Adrenal gland (tissue), 12 donors: ENCODE measurements around the gene ROBO2. TPM values are rescaled to one million over a fixed set of nuclear protein-coding genes. Genes with fewer than 3 reads are reported as not detected.

Experiments used
- DNase-seq, 7 donors: peaks; one replicate each; pipeline ENCODE4 v3.0.0-alpha.2; 2019 to 2020
- H3K27ac ChIP-seq, 5 donors: fragments of 200-600 bp; sonication (generic) in 4 of 5; 1 replicate in 3 of 5; 2 replicates in 2 of 5; pipeline versions ENCODE4 v1.5.1 to v1.8.0; 2016 to 2020; ENCODE audit warnings: mild to moderate bottlenecking in 1 of 5
- H3K27me3 ChIP-seq: fragments of 200-600 bp; 2 replicates; pipeline ENCODE4 v1.8.0; 2021
- H3K36me3 ChIP-seq, 2 donors: fragments of 200-600 bp; replicated peaks in 1 of 2; 1 replicate in 1 of 2; 2 replicates in 1 of 2; pipeline versions ENCODE4 v1.5.1 to v1.8.0; 2018 to 2022
- H3K4me1 ChIP-seq, 2 donors: fragments of 200-600 bp; replicated peaks in 1 of 2; 1 replicate in 1 of 2; 2 replicates in 1 of 2; pipeline versions ENCODE4 v1.5.1 to v1.8.0; 2018 to 2021
- H3K4me3 ChIP-seq, 4 donors: fragments of 200-600 bp; sonication (generic) in 3 of 4; one replicate each; pipeline ENCODE4 v1.5.1; 2016 to 2018
- H3K9me3 ChIP-seq, 3 donors: fragments of 200-600 bp; sonication (generic) in 1 of 3; replicated peaks in 1 of 3; 1 replicate in 2 of 3; 2 replicates in 1 of 3; pipeline versions ENCODE4 v1.5.1 to v1.8.0; 2016 to 2021
- POLR2A ChIP-seq, 2 donors: fragments of 450-650 bp; IDR thresholded peaks; one replicate each; pipeline ENCODE4 v1.6.1; 2017; ENCODE audit warnings: antibody characterized with exemption in 2 of 2, mild to moderate bottlenecking in 2 of 2, moderate library complexity in 1 of 2
- WGBS, 4 donors: extraction: QIAGEN DNeasy Blood & Tissue Kit in 2 of 4; methylation state at CpG; one replicate each; pipeline versions ENCODE4 v1.1.5 to v1.1.7; 2013 to 2017; 5-methylcytosine and 5-hydroxymethylcytosine counted together
- intact Hi-C, 2 donors: fragments of 100-400 bp; cut with DNase I; formaldehyde crosslinking; loops; one replicate each; pipeline versions ENCODE4 v1.14.1 to v1.15.0; 2022 to 2023
- polyA plus RNA-seq, 3 donors: library from polyadenylated mRNA; stranded (reverse); fragments of 200-250 nt in 2 of 3; fragments of 350-450 nt in 1 of 3; fragmentation: Illumina TruSeq in 1 of 3; extraction: RNeasy Lipid Tissue Mini Kit (QIAGEN cat#74804) in 1 of 3; gene quantifications; one replicate each; pipeline ENCODE4 v1.2.3, GENCODE V29; 2013 to 2014
- total RNA-seq, 9 donors: library from RNA; depleted of rRNA in 4 of 9; stranded (reverse); fragments of >200 nt in 4 of 9; fragments of 120-200 nt in 1 of 9; fragmentation: NEBNext Ultra II Directional in 1 of 9; extraction: Animal tissue kit (Norgen Biotek cat#: 25700) in 1 of 9; gene quantifications; one replicate each; pipeline versions ENCODE4 v1.1.0 to v1.2.4, GENCODE V29; 2013 to 2023
- TF ChIP-seq, protein P1 (sequence below), 6 experiments: fragments of 450-650 bp in 4 of 6; fragments of 200-600 bp in 2 of 6; sonication (generic) in 1 of 6; IDR thresholded peaks; 1 replicate in 5 of 6; 2 replicates in 1 of 6; pipeline versions ENCODE4 v1.5.1 to v1.8.0; 2016 to 2021; ENCODE audit warnings: antibody characterized with exemption in 6 of 6, mild to moderate bottlenecking in 2 of 6, moderate library complexity in 1 of 6
- donor health status: healthy with polysubstance abuse.
- donor health status: Bipolar disorder and iron deficiency.
- donor health status: DM: yes; HTN: yes; CAD: no.
- donor health status: DM: no; HTN: no; CAD: no.
- donor health status: DM: no; HTN: no; CAD: no.
- donor health status: DM: yes; HTN: yes; CAD: no.

Gene ROBO2
- total and polyA plus RNA-seq, 12 donors = 0.30 to 9.9 (median 2.5) TPM; not detected in 1

DNA sequence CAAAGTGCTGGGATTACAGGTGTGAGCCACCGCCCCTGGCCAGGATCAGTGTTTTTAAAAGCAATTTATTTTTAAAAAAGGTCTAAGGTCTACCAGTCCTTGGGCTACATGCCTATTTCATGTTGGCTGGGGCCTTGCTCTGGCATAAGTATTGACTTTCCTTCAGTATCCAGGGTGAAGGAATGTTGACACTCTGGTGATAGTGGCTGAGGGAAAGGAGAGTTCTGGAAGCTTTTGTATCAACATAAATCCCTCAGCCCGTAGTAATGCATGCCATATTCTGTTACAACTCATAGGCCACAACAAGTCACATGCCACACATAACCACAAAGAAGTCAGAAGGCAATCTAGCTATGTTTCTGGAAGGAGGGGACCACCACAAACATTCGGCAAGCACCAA is 273.9 kb downstream of the ROBO2 start:
- H3K27ac ChIP-seq = no peak overlapping the region
- intact Hi-C loops = no loop called here
- H3K27me3 ChIP-seq = no peaks in the 10 kb centered on the region
- H3K9me3 ChIP-seq = no peaks in the 10 kb centered on the region
- H3K4me3 ChIP-seq = no peak overlapping the region
- DNase-seq = no peak
- TF ChIP-seq, protein P1, sequence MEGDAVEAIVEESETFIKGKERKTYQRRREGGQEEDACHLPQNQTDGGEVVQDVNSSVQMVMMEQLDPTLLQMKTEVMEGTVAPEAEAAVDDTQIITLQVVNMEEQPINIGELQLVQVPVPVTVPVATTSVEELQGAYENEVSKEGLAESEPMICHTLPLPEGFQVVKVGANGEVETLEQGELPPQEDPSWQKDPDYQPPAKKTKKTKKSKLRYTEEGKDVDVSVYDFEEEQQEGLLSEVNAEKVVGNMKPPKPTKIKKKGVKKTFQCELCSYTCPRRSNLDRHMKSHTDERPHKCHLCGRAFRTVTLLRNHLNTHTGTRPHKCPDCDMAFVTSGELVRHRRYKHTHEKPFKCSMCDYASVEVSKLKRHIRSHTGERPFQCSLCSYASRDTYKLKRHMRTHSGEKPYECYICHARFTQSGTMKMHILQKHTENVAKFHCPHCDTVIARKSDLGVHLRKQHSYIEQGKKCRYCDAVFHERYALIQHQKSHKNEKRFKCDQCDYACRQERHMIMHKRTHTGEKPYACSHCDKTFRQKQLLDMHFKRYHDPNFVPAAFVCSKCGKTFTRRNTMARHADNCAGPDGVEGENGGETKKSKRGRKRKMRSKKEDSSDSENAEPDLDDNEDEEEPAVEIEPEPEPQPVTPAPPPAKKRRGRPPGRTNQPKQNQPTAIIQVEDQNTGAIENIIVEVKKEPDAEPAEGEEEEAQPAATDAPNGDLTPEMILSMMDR (IDR thresholded peaks at IDR 0.05) = no peak
- TF ChIP-seq POLR2A (IDR thresholded peaks at IDR 0.05) = no peak
- H3K4me1 ChIP-seq = no peaks in the 10 kb centered on the region
- H3K36me3 ChIP-seq = no peaks in the 10 kb centered on the region
- WGBS, 4 donors = 74 to 86% (median 81%) methylated on average over 3 of the region's 3 CpGs

DNA sequence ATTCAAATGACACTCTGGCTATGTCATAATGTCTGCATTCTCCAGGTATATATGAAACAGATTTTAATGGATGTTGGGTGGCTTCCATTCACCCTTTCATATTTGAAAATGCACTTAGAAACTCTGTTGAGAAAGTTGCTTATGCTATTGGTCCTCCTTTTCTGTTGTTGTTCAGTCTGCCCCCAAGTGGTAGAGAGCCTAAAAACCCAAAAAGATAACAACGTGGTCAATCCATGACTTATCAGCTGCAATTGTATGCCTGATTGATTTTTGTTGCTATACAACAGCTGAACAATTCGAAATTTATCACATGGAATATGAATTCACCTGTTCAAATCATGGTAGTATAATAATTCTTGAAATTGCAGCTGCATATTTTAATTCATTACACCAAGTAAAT is 279.8 kb downstream of the ROBO2 start:
- intact Hi-C loops = no loop called here
- no peak for DNase-seq
- no peak overlapping the region for H3K27ac ChIP-seq
- H3K4me1 ChIP-seq = no peaks in the 10 kb centered on the region
- no peaks in the 10 kb centered on the region for H3K36me3 ChIP-seq
- no peaks in the 10 kb centered on the region for H3K27me3 ChIP-seq
- H3K9me3 ChIP-seq = no peaks in the 10 kb centered on the region
- WGBS, 4 donors = 24 to 30% (median 29%) methylated on average over 2 of the region's 2 CpGs
- no peak for TF ChIP-seq POLR2A (IDR thresholded peaks at IDR 0.05)
- TF ChIP-seq, protein P1 (IDR thresholded peaks at IDR 0.05) = no peak
- H3K4me3 ChIP-seq = no peak overlapping the region

DNA sequence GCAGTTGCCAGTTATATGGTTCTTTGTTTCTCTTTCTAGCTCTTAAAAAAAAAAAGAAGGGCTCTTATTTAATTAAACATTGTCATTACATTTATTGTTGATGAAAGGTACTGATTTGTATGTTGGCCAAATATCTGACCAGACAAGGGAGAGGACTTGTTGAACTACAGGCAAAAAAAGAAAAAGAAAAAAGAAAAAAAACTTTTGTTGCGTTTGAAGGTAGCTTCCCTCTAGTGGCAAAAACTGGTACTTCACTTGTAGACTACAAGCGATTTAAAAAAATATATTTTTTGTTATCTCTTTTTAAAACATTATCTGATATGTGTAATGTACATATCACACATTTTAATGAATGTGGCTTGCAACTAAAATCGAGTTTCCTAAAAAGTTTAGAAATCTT is 280.6 kb downstream of the ROBO2 start:
- no peaks in the 10 kb centered on the region for H3K9me3 ChIP-seq
- H3K36me3 ChIP-seq = no peaks in the 10 kb centered on the region
- no peak for DNase-seq
- H3K4me3 ChIP-seq = peak overlapping the region in 1 of 4 donors; percentile 42
- intact Hi-C loops = no loop called here
- H3K27me3 ChIP-seq = no peaks in the 10 kb centered on the region
- WGBS, 4 donors = 3 to 7% (median 6%) methylated on average over 3 of the region's 3 CpGs
- H3K4me1 ChIP-seq = no peaks in the 10 kb centered on the region
- H3K27ac ChIP-seq = no peak overlapping the region
- TF ChIP-seq, protein P1 (IDR thresholded peaks at IDR 0.05) = peak; percentile 35 to 89 (median 68)
- TF ChIP-seq POLR2A (IDR thresholded peaks at IDR 0.05) = no peak

DNA sequence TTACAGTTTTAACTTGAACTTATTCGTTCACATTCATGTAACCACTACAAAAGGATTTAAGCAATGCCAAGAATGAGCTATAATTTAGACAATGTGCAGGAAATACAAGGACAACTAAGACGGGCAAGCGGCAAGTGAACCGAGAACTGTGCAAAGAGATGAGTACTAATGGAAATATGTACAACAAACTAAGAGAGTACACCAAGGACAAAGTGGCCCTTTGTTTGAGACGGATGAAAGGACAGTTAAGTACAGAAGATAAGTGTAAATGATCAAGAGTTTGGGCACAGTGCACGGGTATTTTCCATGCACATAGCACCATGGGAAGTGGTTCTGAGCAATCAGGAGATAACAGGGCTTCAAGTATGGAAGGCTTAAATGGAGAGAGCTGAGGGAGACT is 281.7 kb downstream of the ROBO2 start:
- H3K9me3 ChIP-seq = no peaks in the 10 kb centered on the region
- DNase-seq = no peak
- H3K36me3 ChIP-seq = no peaks in the 10 kb centered on the region
- 48 to 55% (median 51%) methylated on average over 6 of the region's 6 CpGs for WGBS, 4 donors
- no peak for TF ChIP-seq POLR2A (IDR thresholded peaks at IDR 0.05)
- TF ChIP-seq, protein P1 (IDR thresholded peaks at IDR 0.05) = no peak
- H3K4me3 ChIP-seq = no peak overlapping the region
- intact Hi-C loops = no loop called here
- no peak overlapping the region for H3K27ac ChIP-seq
- no peaks in the 10 kb centered on the region for H3K27me3 ChIP-seq
- no peaks in the 10 kb centered on the region for H3K4me1 ChIP-seq
